Ammon's horn (tissue), 1 donor: Measurements from ENCODE around the gene VCX.
"Not testable (repeated sequence)": the region's sequence is repeated elsewhere in the genome, so short reads cannot be mapped to it uniquely, and the experiment has no call there.

ENCODE experiments used
- DNase-seq: peaks from one replicate; pipeline ENCODE4 v3.0.0-alpha.2; 2016; ENCODE audit warnings: low spot score

The VCX gene

DNA sequence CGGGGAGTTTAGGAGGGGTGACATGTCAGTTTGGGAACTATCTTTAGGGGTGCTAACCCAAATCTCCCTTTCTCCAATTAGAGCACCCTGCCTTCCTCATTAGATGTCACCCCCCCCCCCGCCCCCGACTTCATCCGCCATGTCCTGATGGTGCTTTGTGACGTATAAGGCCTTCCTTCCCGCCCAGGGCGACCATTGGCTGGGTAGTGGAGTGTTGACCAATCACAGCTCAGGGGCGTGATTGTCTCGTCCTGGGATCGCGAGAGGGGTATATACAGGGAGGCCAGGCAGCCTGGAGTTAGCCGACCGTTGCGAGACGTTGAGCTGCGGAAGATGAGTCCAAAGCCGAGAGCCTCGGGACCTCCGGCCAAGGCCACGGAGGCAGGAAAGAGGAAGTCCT, at the start of gene VCX:
VCX (plus strand) TSS at position 301 of the 400 bp plus-strand sequence; CDS start at position 334, 33 bp downstream.
- DNase-seq = not testable (repeated sequence)

DNA sequence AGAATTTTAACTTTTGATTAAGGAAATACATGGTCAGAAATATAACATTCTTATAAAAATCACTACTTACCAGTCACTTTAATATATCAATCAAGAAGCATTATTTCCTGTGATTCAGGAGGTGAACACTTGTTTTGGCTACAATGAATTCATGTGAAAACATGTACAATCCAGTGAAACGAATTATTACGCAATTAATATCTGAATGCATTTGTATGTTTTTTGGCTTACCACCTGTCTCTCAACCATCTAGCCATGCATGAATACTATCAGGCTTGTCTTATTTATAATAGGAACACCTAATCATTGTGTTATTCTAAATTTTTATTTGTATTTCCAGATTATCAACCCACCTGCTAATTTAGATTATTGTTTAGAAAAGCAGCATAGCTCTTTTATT, 44.6 kb upstream of the VCX start:
- no peak for DNase-seq

- no peak for DNase-seq
Measured at GRCh38 chrX:7801711-7802110, 41.3 kb upstream of the VCX start.

- no peak for DNase-seq
Measured at GRCh38 chrX:7815166-7815805, 27.7 kb upstream of the VCX start.

DNA sequence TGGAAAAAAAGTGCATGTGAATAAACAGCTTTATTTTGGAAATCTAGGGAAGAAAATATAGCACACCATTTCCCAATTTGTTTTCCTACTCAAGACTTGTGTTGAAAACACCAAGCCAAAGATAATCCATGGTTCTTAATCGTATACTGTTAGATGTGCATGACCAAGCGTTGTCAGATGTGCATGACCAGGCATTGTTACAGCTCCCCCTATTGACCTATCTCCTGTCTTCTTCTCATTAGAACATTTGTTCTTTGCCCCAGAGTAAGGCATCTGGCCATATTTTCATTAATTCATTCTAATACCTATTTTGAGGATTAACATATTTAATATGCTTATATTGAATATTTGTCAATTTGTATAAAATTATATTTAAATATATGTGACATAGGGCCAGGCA, 14.4 kb upstream of the VCX start:
- DNase-seq = no peak

DNA sequence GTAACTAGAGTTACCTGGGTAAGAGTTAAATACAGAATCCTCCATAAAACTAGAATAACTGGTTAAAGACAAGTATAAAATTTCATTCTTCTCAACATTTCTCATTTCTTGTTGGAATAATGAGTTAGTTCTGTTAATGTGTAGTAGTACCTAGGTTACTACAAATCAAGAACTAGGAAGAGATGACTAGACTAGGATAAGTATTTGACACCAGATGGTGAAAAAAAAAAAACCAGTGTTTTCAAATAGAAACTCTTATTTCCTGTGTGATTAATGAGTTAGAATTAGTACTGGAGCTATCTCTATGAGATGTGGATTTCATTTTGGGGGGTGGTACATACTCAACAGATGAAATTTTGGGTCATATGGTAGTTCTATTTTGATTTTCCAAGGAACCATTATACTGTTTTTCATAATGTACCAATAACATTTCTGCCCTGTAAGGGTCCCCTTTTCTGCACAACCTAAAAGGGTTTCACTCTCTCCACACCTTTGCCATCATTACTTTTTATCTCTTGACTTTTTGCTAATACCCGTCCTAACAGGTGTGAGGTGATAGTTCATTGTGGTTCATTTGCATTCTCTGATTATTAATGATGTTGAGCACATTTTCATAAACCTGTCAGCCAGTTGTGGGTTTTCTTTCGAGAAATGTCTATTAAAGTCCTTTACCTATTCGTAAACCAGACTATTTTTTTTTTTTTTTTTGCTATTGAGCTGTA, 1.7 kb upstream of the VCX start:
- DNase-seq = no peak

DNA sequence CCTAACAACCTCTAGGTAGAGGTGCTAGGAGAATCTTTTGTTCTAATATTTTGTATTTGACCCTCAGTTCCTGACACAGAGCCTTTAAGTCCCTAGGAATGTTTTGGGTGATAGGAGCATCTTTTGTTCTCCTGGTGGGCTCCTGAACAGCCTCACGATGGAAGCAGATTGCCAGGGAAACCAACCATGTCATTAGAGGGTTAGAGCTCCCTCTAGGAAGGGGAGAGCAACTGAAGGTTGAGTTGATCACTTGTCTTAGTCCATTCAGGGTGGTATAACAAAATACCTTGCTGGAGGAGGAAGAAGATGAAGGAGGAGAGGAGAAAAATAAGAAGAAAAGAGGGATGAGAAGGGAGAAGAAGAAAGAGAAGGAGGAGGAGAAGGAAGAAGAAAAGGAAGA, 9.2 kb downstream of the VCX start:
- DNase-seq = no peak

- no peak for DNase-seq
Measured at GRCh38 chrX:7872042-7872441, 29.1 kb downstream of the VCX start.

DNA sequence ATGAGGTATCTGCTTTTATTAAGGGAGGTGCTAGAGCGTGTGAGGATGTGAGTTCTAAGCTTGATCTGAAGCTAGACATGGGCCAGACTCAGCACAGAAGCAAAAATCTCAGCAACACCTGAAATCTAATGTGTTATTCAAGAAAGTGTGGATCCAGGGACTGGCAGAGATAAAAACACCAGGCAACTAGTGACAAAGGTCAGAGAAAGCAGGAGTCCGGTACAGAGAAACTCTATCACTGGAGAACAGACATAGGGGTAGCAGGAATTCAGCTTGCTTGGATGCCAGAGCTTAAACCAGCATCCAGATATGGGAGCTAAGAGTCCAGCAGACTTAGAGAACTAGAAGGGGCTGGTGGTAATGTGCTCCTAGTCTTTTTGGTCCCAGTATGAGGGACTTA, 34.0 kb downstream of the VCX start:
- no peak for DNase-seq

- no peak for DNase-seq
Measured at GRCh38 chrX:7889135-7889534, 46.2 kb downstream of the VCX start.

GRCh38 chrX:7889680-7890079, 46.7 kb downstream of the VCX start:
- DNase-seq = no peak

GRCh38 chrX:7891928-7892327, 49.0 kb downstream of the VCX start:
- DNase-seq = no peak
